ENCODE data around the gene TPX2.

Gene TPX2

DNA sequence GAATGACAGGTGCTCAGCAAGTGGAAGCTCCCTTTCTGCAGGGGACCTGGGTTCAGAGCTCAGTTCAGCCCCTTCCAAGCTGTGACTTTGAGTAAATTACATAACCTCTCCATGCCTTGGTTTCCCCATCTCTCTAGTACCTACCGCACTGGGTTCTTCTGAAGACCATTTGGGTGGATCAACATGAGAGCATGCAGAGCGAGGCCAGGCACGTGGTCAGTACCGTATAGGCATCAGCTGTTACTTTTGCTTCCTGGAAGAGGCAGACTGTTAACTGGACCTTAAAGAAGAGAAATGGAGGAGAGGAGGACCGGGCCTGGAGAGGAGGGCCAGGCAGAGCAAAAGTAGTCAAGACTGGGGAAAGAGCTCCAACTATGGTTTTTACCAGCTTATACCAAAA is 78.4 kb downstream of the TPX2 start:
- TF ChIP-seq, protein P1, sequence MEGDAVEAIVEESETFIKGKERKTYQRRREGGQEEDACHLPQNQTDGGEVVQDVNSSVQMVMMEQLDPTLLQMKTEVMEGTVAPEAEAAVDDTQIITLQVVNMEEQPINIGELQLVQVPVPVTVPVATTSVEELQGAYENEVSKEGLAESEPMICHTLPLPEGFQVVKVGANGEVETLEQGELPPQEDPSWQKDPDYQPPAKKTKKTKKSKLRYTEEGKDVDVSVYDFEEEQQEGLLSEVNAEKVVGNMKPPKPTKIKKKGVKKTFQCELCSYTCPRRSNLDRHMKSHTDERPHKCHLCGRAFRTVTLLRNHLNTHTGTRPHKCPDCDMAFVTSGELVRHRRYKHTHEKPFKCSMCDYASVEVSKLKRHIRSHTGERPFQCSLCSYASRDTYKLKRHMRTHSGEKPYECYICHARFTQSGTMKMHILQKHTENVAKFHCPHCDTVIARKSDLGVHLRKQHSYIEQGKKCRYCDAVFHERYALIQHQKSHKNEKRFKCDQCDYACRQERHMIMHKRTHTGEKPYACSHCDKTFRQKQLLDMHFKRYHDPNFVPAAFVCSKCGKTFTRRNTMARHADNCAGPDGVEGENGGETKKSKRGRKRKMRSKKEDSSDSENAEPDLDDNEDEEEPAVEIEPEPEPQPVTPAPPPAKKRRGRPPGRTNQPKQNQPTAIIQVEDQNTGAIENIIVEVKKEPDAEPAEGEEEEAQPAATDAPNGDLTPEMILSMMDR (IDR thresholded peaks at IDR 0.05; ENCODE audit: poor library complexity, severe bottlenecking), result no peak
- DNase-seq (ENCODE audit: low spot score) (peak; percentile 56), ATAC-seq (ENCODE audit: low read depth) (no peak)
- no peaks in the 10 kb centered on the region for H3K9me3 ChIP-seq (ENCODE audit: severe bottlenecking)
- H3K4me3 ChIP-seq (ENCODE audit: severe bottlenecking), result no peak overlapping the region
- H3K27ac ChIP-seq (ENCODE audit: poor library complexity, severe bottlenecking), result no peak overlapping the region
- no peaks in the 10 kb centered on the region for H3K4me1 ChIP-seq (ENCODE audit: insufficient read depth, poor library complexity, severe bottlenecking)
- no peaks in the 10 kb centered on the region for H3K27me3 ChIP-seq (ENCODE audit: insufficient read depth, poor library complexity, severe bottlenecking)
- no peaks in the 10 kb centered on the region for H3K36me3 ChIP-seq (ENCODE audit: low read depth)

DNA sequence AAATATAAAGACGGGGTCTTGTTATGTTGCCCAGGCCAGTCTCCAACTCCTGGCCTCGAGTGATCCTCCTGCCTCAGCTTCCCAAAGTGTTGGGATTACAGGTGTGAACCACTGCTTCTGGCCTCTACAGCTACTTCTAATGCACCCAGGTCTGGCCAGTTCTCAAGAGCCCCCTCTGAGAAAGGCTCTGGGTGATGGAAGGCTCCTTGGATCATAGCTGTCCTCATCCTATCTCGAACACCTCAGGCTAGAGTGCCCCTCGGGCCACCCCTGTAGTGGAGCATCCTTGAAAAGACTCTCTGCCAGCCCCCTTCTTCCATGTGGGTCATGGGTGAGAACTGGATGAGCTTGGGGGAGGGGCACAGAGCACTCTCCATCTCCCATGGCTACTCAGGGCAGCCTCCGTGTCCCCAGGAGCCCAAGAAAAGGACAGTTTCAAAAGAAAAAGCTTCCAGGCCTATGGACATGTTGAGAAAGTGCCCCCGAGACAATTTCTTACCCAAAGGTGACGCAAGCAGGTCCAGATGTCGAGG is 79.4 kb downstream of the TPX2 start:
- Histone ChIP-seq H3K27ac (ENCODE audit: poor library complexity, severe bottlenecking) (no peak overlapping the region), H3K4me3 (ENCODE audit: severe bottlenecking) (no peak overlapping the region), H3K27me3 (ENCODE audit: insufficient read depth, poor library complexity, severe bottlenecking) (no peaks in the 10 kb centered on the region), H3K4me1 (ENCODE audit: insufficient read depth, poor library complexity, severe bottlenecking) (no peaks in the 10 kb centered on the region), H3K36me3 (ENCODE audit: low read depth) (no peaks in the 10 kb centered on the region), H3K9me3 (ENCODE audit: severe bottlenecking) (no peaks in the 10 kb centered on the region)
- ATAC-seq (ENCODE audit: low read depth) (no peak), DNase-seq (ENCODE audit: low spot score) (peak; percentile 69)
- TF ChIP-seq, protein P1 (IDR thresholded peaks at IDR 0.05; ENCODE audit: poor library complexity, severe bottlenecking), result no peak

- Histone ChIP-seq H3K4me3 (ENCODE audit: severe bottlenecking) (no peak within 1 kb of the TSS), H3K36me3 (ENCODE audit: low read depth) (no peaks in the 10 kb centered on the region), H3K27me3 (ENCODE audit: insufficient read depth, poor library complexity, severe bottlenecking) (no peaks in the 10 kb centered on the region), H3K4me1 (ENCODE audit: insufficient read depth, poor library complexity, severe bottlenecking) (no peaks in the 10 kb centered on the region), H3K27ac (ENCODE audit: poor library complexity, severe bottlenecking) (no peak within 1 kb of the TSS), H3K9me3 (ENCODE audit: severe bottlenecking) (no peaks in the 10 kb centered on the region)
- DNase-seq (ENCODE audit: low spot score) (peak; percentile 75), ATAC-seq (ENCODE audit: low read depth) (no peak)
- TF ChIP-seq, protein P1 (IDR thresholded peaks at IDR 0.05; ENCODE audit: poor library complexity, severe bottlenecking), result no peak
Measured at GRCh38 chr20:31819083-31819784, 80.1 kb downstream of the TPX2 start, which contains the start of gene MYLK2. Gene MYLK2, plus strand, starts transcription at chr20:31819356. Its CDS starts 225 bp downstream, at chr20:31819581.

DNA sequence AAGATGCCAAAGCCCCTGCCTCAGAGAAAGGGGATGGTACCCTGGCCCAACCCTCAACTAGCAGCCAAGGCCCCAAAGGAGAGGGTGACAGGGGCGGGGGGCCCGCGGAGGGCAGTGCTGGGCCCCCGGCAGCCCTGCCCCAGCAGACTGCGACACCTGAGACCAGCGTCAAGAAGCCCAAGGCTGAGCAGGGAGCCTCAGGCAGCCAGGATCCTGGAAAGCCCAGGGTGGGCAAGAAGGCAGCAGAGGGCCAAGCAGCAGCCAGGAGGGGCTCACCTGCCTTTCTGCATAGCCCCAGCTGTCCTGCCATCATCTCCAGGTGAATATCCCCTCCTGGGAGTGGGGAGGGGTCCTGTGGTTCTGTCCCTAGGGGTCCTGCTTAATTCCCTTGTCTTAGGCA is 81.1 kb downstream of the TPX2 start:
- DNase-seq (ENCODE audit: low spot score), result no peak
- TF ChIP-seq, protein P1 (IDR thresholded peaks at IDR 0.05; ENCODE audit: poor library complexity, severe bottlenecking), result no peak

DNA sequence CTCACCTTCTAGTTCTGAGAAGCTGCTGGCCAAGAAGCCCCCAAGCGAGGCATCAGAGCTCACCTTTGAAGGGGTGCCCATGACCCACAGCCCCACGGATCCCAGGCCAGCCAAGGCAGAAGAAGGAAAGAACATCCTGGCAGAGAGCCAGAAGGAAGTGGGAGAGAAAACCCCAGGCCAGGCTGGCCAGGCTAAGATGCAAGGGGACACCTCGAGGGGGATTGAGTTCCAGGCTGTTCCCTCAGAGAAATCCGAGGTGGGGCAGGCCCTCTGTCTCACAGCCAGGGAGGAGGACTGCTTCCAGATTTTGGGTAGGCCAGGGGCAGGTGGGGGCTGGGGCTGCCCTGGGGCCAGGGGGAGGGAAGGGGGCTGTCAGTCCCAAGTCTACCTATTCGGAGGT is 82.3 kb downstream of the TPX2 start:
- TF ChIP-seq, protein P1 (IDR thresholded peaks at IDR 0.05; ENCODE audit: poor library complexity, severe bottlenecking), result no peak
- Histone ChIP-seq H3K27ac (ENCODE audit: poor library complexity, severe bottlenecking) (no peak overlapping the region), H3K36me3 (ENCODE audit: low read depth) (no peaks in the 10 kb centered on the region), H3K9me3 (ENCODE audit: severe bottlenecking) (no peaks in the 10 kb centered on the region), H3K27me3 (ENCODE audit: insufficient read depth, poor library complexity, severe bottlenecking) (no peaks in the 10 kb centered on the region), H3K4me1 (ENCODE audit: insufficient read depth, poor library complexity, severe bottlenecking) (no peaks in the 10 kb centered on the region), H3K4me3 (ENCODE audit: severe bottlenecking) (no peak overlapping the region)
- DNase-seq (ENCODE audit: low spot score) (peak; percentile 78), ATAC-seq (ENCODE audit: low read depth) (no peak)

More for the DNA sequence above, 81.1 kb downstream of the TPX2 start:
- Histone ChIP-seq H3K36me3 (ENCODE audit: low read depth) (no peaks in the 10 kb centered on the region), H3K4me3 (ENCODE audit: severe bottlenecking) (no peak overlapping the region), H3K27ac (ENCODE audit: poor library complexity, severe bottlenecking) (no peak overlapping the region), H3K4me1 (ENCODE audit: insufficient read depth, poor library complexity, severe bottlenecking) (no peaks in the 10 kb centered on the region), H3K27me3 (ENCODE audit: insufficient read depth, poor library complexity, severe bottlenecking) (no peaks in the 10 kb centered on the region), H3K9me3 (ENCODE audit: severe bottlenecking) (no peaks in the 10 kb centered on the region)
- no peak for ATAC-seq (ENCODE audit: low read depth)
